Keratinocyte (primary cell): ENCODE data around the gene MYRIP. TPM values are rescaled to one million over a fixed set of nuclear protein-coding genes. Genes with fewer than 3 reads are reported as not detected.

ENCODE experiments used
- DNase-seq: peaks from one replicate; pipeline ENCODE4 v3.0.0-alpha.2; 2011; ENCODE audit warnings: low read depth, missing footprints, low spot score
- FAIRE-seq: peaks from 2 replicates; lab custom pipeline; 2011; peaks lifted over from hg19 to GRCh38; lab: Jason Lieb, UNC
- H2AFZ ChIP-seq: 2 replicates; pipeline ENCODE4 v1.6.0; 2012; ENCODE audit warnings: low read length, control low read depth, inconsistent platforms; ENCODE audit not compliant: control insufficient read depth
- H3K27ac ChIP-seq: 2 replicates; pipeline ENCODE4 v1.5.1; 2011; ENCODE audit warnings: low read length; ENCODE audit not compliant: control insufficient read depth, insufficient read depth
- H3K27me3 ChIP-seq: 3 replicates; pipeline ENCODE4 v1.6.0; 2011; ENCODE audit warnings: low read length; ENCODE audit not compliant: control insufficient read depth, insufficient read depth; ENCODE audit errors: extremely low read depth
- H3K36me3 ChIP-seq, 2 experiments: 2 replicates in 1 of 2; 3 replicates in 1 of 2; pipeline ENCODE4 v1.5.1; 2011; ENCODE audit warnings: low read length in 2 of 2, mild to moderate bottlenecking in 1 of 2; ENCODE audit not compliant: control insufficient read depth in 2 of 2, insufficient read depth in 2 of 2; ENCODE audit errors: extremely low read depth in 1 of 2
- H3K4me1 ChIP-seq: 3 replicates; pipeline ENCODE4 v1.5.1; 2011; ENCODE audit warnings: low read length; ENCODE audit not compliant: control insufficient read depth, insufficient read depth; ENCODE audit errors: extremely low read depth
- H3K4me2 ChIP-seq: 3 replicates; pipeline ENCODE4 v1.6.0; 2011; ENCODE audit warnings: low read depth, low read length; ENCODE audit not compliant: control insufficient read depth, insufficient read depth; ENCODE audit errors: extremely low read depth
- H3K4me3 ChIP-seq, 3 experiments: fragments of 200-600 bp in 1 of 3; sonication (generic) in 1 of 3; 2 replicates in 2 of 3; 3 replicates in 1 of 3; pipeline ENCODE4 v1.5.1; 2011 to 2016; ENCODE audit warnings: low read length in 3 of 3, mild to moderate bottlenecking in 3 of 3, control low read depth in 2 of 3, inconsistent platforms in 1 of 3, low read depth in 1 of 3, mixed read lengths in 1 of 3, mixed run types in 1 of 3, moderate library complexity in 1 of 3; ENCODE audit not compliant: control insufficient read depth in 2 of 3, insufficient read depth in 2 of 3; ENCODE audit errors: extremely low read depth in 1 of 3
- H3K79me2 ChIP-seq: 2 replicates; pipeline ENCODE4 v1.6.0; 2012; ENCODE audit warnings: low read length; ENCODE audit not compliant: control insufficient read depth, insufficient read depth
- H3K9ac ChIP-seq: 3 replicates; pipeline ENCODE4 v1.6.0; 2011; ENCODE audit warnings: low read length; ENCODE audit not compliant: control insufficient read depth, insufficient read depth; ENCODE audit errors: extremely low read depth
- H3K9me1 ChIP-seq: 3 replicates; pipeline ENCODE4 v1.6.0; 2011; ENCODE audit warnings: low read length; ENCODE audit not compliant: control insufficient read depth, insufficient read depth; ENCODE audit errors: extremely low read depth
- H3K9me3 ChIP-seq: 2 replicates; pipeline ENCODE4 v1.5.1; 2012; ENCODE audit warnings: low read depth, low read length; ENCODE audit not compliant: control insufficient read depth
- H4K20me1 ChIP-seq: 3 replicates; pipeline ENCODE4 v1.6.0; 2011; ENCODE audit warnings: low read length; ENCODE audit not compliant: control insufficient read depth, insufficient read depth; ENCODE audit errors: extremely low read depth
- EZH2 ChIP-seq: IDR thresholded peaks from one replicate; pipeline ENCODE4 v1.6.1; 2012; ENCODE audit warnings: inconsistent platforms, mild to moderate bottlenecking, low read length, moderate library complexity
- dilution Hi-C: fragments of 300-500 bp; cut with MboI; formaldehyde crosslinking; loops from one replicate; pipeline ENCODE4 v1.7.0; 2020; ENCODE audit warnings: low sequenced_read_pairs; ENCODE audit not compliant: extremely low pct_ligation_motif_present
- polyA plus RNA-seq, 5 experiments: library from polyadenylated mRNA; depleted of rRNA in 3 of 5; stranded (reverse) in 3 of 5; stranded (forward) in 1 of 5; unstranded in 1 of 5; fragments of >200 nt; gene quantifications; 1 replicate in 1 of 5; 2 replicates in 3 of 5; 3 replicates in 1 of 5; pipeline versions ENCODE4 v1.2.1 to v1.2.3, GENCODE V29; 2011 to 2012; ENCODE audit warnings: missing spikeins in 2 of 5, low read depth in 1 of 5, low replicate concordance in 1 of 5
- TF ChIP-seq, protein P1 (sequence below), 3 experiments: IDR thresholded peaks in 1 of 3; conservative IDR thresholded peaks in 1 of 3; optimal IDR thresholded peaks in 1 of 3; 2 replicates in 2 of 3; 3 replicates in 1 of 3; pipeline versions ENCODE3 to v1.5.1; 2011; ENCODE audit warnings: low read length in 3 of 3, mild to moderate bottlenecking in 3 of 3, moderate library complexity in 2 of 3, control low read depth in 1 of 3, inconsistent platforms in 1 of 3; ENCODE audit not compliant: insufficient read depth in 2 of 3; ENCODE audit errors: extremely low read depth in 1 of 3

MYRIP gene
- polyA plus RNA-seq, 1 donor (not counting 4 experiments of a cell fraction or from before 2014, with no cell fraction given): 0.01 TPM

- dilution Hi-C loops: no loop called here
- Histone ChIP-seq H2AFZ (no peak overlapping the region), H3K79me2 (no peaks in the 10 kb centered on the region), H3K27me3 (peaks cover 4% of the 10 kb centered on the region), H3K27ac (no peak overlapping the region), H3K4me3 (no peak overlapping the region), H3K4me2 (no peak overlapping the region), H4K20me1 (no peaks in the 10 kb centered on the region), H3K9ac (no peak overlapping the region), H3K9me1 (no peaks in the 10 kb centered on the region), H3K9me3 (no peaks in the 10 kb centered on the region), H3K4me1 (no peaks in the 10 kb centered on the region), H3K36me3 (no peaks in the 10 kb centered on the region)
- TF ChIP-seq, protein P1, sequence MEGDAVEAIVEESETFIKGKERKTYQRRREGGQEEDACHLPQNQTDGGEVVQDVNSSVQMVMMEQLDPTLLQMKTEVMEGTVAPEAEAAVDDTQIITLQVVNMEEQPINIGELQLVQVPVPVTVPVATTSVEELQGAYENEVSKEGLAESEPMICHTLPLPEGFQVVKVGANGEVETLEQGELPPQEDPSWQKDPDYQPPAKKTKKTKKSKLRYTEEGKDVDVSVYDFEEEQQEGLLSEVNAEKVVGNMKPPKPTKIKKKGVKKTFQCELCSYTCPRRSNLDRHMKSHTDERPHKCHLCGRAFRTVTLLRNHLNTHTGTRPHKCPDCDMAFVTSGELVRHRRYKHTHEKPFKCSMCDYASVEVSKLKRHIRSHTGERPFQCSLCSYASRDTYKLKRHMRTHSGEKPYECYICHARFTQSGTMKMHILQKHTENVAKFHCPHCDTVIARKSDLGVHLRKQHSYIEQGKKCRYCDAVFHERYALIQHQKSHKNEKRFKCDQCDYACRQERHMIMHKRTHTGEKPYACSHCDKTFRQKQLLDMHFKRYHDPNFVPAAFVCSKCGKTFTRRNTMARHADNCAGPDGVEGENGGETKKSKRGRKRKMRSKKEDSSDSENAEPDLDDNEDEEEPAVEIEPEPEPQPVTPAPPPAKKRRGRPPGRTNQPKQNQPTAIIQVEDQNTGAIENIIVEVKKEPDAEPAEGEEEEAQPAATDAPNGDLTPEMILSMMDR (optimal IDR thresholded peaks at IDR 0.05 in 1 of 3, IDR thresholded peaks at IDR 0.05 in 1 of 3, conservative IDR thresholded peaks at IDR 0.05 in 1 of 3; ENCODE audit: extremely low read depth in 1 of 3, insufficient read depth in 2 of 3, low read length in 3 of 3): no peak
- no peak for TF ChIP-seq EZH2
- FAIRE-seq (no peak), DNase-seq (no peak)
Observed at GRCh38 chr3:40247714-40248454, 438.5 kb downstream of the MYRIP start.

GRCh38 chr3:40248591-40248990 lies 439.2 kb downstream of the MYRIP start:
- Histone ChIP-seq H3K4me1 (no peaks in the 10 kb centered on the region), H3K79me2 (no peaks in the 10 kb centered on the region), H3K9ac (no peak overlapping the region), H3K4me3 (no peak overlapping the region), H4K20me1 (no peaks in the 10 kb centered on the region), H3K4me2 (no peak overlapping the region), H3K9me3 (no peaks in the 10 kb centered on the region), H3K27me3 (peaks cover 4% of the 10 kb centered on the region), H3K27ac (no peak overlapping the region), H3K9me1 (no peaks in the 10 kb centered on the region), H2AFZ (no peak overlapping the region), H3K36me3 (no peaks in the 10 kb centered on the region)
- FAIRE-seq: no peak
- no peak for DNase-seq
- TF ChIP-seq EZH2: no peak
- TF ChIP-seq, protein P1 (optimal IDR thresholded peaks at IDR 0.05 in 1 of 3, IDR thresholded peaks at IDR 0.05 in 1 of 3, conservative IDR thresholded peaks at IDR 0.05 in 1 of 3; ENCODE audit: extremely low read depth in 1 of 3, insufficient read depth in 2 of 3, low read length in 3 of 3): no peak
- dilution Hi-C loops: no loop called here
